ENCODE data around the gene VAV3.

DNA sequence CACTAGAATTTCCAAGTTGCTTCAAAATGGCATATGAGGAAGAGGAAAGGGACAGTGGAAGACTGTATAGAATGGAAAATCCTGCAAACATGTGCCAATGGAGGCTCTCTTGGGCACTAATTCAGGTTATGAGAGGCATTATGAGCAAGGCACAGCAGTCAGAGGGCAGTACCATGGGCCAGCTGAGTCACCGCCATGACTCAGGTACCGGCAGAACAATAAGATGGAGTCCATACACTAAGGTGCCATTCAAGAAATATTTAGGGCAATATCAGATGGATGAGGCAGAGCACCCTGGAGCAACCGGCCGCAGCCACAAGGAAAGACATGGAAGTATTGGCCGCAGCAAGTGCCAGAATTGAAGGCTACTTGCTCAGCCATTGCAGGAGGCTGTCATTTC lies 25.6 kb upstream of the VAV3 start:
- TF ChIP-seq EZH2 (IDR thresholded peaks at IDR 0.05; ENCODE audit: insufficient read depth, poor library complexity, severe bottlenecking) (no peak), EZH2phosphoT487 (IDR thresholded peaks at IDR 0.05; ENCODE audit: insufficient read depth, low read depth) (no peak)
